HG02973 (cell line): ENCODE data around the gene TAF4B.
"Not testable (repeated sequence)": the region's sequence is repeated elsewhere in the genome, so short reads cannot be mapped to it uniquely, and the experiment has no call there.

Source experiments
- ATAC-seq: cut with Tn5 transposase; IDR thresholded peaks from one replicate; pipeline ENCODE4 v1.9.1; 2021; ENCODE audit warnings: moderate library complexity; ENCODE audit not compliant: unreplicated experiment

The TAF4B gene

DNA sequence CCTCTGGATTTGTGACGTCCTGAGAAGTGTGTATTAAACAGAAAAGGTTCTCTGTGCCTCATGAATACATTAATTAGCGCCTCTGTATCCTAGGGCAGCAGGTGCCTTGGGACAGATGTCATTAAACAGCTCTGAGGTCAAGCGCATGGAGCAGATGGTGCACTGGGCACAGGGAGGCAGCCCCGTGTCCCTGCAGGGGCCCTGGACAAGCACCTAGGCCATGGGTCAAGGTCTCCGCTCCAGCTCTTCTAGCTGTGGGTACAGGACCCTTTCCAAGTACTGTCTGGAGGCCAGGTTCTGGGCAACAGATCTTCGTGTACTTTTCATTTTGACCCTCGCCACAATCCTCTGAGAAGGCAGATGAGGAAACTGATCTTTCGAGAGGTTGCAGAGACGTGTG lies 195.7 kb downstream of the TAF4B start:
- ATAC-seq: no peak

GRCh38 chr18:26422472-26423162 lies 196.4 kb downstream of the TAF4B start:
- ATAC-seq: peak; percentile 78

DNA sequence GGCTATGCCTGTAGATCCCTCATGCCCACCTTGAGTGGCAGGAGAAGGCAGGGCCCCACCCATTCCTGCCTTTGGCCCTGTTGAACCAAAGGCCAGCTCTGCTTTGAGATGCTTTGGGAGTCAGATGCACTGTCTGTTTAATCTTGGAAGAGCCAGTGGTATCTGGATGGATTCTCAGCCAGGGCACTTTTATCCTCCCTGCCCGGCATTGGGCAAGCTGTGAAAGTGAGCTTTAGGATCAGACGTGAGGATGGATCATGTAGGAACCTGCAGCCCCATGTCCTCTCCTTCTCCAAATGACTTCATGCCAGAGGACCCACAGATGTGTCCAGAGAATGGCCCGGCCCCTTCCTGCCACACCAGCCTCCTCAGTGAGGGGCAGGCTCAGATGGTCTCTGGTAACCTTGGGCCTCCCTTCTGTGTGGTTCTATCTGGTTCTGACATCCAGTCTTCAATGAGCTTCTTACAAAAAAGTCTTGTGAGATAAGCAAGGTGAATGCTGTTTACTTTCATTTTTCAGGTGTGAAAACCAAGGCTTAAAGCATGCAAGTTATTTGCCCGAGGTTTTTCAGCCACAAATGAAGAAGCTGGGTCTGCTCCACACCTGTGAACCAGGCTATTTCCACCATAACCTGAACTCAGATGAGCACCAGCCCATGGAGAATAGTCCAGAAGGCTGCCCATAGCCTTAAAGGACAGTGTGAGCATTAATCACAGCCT lies 198.3 kb downstream of the TAF4B start:
- ATAC-seq: no peak

DNA sequence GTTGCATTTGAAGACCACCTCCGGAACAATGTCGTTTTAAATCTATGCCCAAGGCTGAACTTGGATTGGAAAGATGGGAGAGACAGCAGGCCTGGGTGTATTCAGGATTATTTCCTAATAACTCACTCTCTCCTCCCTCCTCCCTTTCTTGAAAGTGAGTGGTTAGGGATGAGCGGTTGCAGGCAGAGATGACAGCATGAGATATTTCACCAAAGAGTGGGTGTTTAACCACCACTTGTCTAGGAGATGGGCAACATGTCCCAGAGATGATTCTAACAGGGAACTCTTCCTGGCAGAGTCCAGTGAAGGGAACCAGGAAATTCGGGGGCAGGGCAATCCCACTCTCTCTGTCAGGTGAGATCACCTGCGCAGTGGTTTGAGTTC lies 198.9 kb downstream of the TAF4B start:
- ATAC-seq: no peak

DNA sequence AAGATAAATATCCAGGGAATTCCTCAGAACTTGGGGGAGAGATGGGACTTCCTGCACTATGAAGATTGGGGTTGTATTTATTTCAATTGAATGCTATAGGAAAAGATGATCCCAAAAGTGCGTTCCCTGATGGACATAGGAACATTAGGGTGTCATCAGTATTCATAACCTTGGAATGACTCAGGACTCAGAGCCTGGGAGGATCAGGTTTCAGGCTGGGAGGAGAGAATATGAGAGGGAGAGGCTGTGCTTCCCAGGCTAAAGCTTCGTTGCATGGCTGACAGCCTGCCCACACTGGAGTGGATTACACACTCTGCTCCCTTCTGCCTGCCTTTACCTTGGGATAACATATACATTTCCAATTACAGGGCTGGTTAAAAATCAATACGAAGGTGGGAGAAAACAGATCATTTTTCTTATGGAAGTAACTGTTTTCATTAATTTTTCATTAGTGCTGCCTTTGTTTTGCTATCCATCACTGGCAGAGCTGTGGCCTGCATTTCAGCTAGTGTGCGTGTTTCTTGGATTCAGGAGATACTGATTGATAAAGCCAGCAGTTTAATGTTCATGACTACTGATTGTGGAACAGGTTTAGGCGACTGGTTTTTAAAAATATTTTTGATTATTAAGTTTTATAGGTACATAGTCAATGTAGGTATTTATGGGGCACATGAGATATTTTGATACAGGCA lies 203.4 kb downstream of the TAF4B start:
- ATAC-seq: no peak

DNA sequence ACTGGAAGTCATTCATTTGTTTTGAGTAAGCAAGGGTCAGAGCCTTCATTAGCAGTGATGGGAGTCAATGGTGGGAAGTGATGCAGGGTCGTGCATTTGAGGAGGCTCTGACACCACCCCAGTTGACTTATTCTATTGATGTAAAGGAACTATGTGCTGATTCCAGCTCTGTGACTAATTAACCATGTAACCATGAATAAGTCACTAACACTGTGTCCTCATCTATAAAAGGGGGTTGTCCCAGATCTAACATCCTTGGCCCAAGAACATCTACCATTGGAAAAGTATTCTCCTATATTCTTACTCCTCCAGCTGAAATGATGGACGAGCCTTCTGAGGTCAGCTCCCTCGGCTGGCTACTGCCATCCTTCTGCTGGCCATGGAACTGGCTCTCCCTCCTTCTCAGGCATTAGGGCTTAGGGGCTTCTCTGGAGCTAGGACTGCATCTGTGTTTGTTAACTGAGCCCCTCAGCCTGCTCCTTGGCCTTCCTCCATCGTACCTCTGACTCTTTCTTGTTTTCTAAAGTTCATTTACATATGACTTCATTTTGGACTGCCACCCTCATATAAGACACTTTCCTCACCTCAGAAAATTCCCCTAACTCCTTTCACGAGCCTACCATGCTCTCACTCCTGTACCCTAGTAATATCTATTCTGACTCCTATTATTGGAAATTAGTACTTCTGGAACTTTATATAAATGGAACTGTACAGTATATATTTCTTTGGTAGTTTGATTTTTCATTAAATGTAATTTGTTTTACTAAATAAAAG lies 206.6 kb downstream of the TAF4B start:
- ATAC-seq: peak; percentile 63

DNA sequence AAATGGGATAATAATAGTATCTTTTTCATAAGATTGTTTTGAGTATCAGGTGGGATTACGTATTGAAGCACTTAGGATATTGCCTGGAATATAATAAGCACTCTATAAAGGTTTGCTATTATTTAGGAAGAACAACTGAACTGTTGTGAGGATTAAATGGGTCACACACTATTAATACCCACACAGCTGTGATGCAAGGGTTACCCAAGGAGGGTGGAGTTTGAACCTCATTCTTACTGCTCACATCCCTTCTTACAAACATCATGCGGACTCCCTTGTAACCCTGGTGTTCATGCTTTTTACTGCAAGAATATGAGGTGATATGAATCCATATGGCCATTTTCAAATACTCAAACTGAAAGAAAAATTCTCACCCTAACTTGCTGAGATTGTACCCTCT lies 208.6 kb downstream of the TAF4B start:
- ATAC-seq: no peak

DNA sequence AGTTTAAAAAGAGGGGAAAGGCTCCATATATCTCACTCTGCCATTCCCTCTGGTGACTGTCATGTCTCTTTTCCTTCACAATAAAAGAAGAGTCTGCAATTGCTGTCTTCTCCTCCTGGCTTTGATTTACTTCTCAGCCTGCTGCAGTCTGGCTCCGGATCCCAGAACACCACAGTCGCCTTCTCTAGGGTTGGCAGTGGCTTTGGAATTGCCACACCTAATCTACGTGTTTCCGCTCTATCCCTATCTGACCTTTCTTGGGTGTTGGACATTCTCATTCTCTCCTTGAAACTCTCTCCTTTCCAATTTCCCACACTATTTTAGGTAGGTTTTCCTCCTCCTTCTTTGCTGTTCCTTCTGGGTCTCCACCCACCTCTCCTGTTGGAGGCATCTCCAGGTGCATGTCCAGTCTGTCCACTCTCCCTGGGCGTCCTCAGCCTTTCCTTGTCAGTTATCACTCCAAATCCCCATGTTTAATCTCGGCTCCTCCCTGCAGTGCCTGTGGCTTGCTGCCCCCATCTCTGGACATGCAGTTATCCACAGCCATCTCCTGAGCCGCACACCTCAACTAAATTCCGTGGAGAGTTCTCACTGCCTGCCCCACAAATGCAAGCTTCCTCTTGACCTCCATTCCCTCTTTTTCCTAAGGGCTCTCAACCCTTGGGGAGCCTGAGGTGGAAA lies 209.3 kb downstream of the TAF4B start:
- no peak for ATAC-seq

GRCh38 chr18:26436176-26437051 lies 210.2 kb downstream of the TAF4B start:
- no peak for ATAC-seq

- not testable (repeated sequence) for ATAC-seq
Observed at GRCh38 chr18:26437634-26438033, 211.4 kb downstream of the TAF4B start.

DNA sequence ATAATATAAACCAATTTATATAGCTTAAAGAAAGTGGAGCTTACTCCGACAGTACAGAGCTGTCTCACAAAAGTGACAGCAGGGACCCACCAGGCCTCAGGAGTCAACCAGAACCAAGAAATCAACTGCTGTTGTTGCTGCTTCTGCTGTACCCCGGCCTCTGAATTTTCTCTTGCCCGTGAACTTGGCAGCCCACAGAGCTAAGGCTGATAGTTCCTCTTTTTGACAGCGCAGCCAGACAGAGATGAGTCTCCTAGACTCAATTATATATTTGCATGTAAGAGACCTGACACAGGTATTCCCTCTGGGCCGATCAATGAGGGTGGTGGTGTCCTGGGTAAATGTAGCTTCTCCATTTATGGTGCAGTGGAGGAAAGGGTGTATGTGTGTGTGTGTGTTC lies 212.7 kb downstream of the TAF4B start:
- peak; percentile 99 for ATAC-seq

DNA sequence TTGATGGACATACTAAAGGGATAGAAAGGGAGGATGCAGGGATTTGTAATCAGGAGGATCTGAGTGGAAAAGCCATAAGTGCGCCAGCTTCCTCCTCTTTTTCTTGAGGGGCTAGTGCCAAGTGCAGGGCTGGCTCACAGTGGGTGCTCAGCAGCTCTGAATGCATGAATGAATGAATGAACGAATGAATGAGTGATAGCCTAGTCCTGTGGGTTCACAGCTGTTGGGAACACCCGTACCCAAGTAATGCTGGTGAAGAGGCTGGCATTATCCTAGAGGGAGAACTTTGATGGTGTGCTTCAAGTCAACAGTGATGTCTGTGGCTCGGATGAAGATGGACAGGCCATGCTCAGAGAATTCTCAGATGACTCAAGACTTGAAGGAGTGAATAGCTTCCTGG lies 213.3 kb downstream of the TAF4B start:
- ATAC-seq: no peak

GRCh38 chr18:26440644-26441043 lies 214.4 kb downstream of the TAF4B start:
- ATAC-seq: no peak
